Stimulated activated CD4-positive, alpha-beta T cell treated with anti-CD3 and anti-CD28 coated beads, Interleukin-4, amount 100 ng/mL, for 48 hours (primary cell): ENCODE data around the gene SEMA6A.

Experiments used
- DNase-seq, 2 donors: peaks; one replicate each; pipeline ENCODE4 v3.0.0-alpha.2; 2020; ENCODE audit warnings: low read depth in 2 of 2

SEMA6A gene

DNA sequence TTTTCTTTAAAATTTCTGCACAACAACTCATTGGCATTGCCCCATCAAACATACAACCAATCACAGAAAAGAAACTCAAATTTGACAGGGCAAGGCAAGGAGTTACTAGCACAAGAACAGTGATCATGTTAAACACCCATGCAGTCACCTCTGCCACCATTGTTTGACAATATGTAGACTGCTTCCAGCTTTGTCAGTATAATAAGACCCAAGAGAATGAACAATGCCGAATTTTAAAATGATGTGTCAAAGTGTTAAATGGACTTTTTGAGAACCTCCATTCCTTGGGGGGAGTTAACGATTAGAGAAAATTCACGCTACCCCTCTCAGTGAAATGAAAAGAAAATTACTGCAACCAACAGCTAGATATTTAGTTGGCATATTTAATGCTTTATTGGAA, 109.2 kb downstream of the SEMA6A start:
- no peak for DNase-seq

DNA sequence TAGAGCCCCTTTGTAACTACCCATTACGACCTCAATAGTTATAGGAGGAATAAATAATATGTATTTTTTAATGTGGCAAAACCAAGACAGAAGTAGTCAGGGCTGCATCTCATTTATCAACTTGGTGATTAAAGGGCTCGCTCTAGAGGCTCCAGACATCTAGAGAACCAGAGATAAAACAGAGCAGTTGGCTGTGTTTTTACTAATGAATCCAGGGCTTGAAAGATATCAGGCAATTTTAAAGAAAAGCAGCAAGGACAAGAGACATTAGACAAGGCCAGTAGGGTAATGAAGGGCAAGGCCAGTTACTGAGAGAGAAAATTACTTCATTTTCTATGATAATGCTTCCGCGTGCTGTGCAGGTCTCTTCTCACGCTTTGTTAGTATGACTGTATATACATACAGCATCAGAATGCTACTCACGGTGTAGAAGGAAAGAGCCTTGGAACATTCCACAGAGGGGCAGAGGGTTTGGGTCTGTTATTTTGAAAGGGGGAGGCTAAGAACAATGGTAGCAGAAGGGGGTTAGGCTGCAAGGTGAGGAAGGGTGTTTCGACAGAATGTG, 110.4 kb downstream of the SEMA6A start:
- DNase-seq, result no peak

- no peak for DNase-seq
Observed at GRCh38 chr5:116462500-116462899, 112.1 kb downstream of the SEMA6A start.

- DNase-seq, result no peak
Observed at GRCh38 chr5:116459301-116459700, 115.3 kb downstream of the SEMA6A start.

- no peak for DNase-seq
Observed at GRCh38 chr5:116457062-116457461, 117.6 kb downstream of the SEMA6A start.

DNA sequence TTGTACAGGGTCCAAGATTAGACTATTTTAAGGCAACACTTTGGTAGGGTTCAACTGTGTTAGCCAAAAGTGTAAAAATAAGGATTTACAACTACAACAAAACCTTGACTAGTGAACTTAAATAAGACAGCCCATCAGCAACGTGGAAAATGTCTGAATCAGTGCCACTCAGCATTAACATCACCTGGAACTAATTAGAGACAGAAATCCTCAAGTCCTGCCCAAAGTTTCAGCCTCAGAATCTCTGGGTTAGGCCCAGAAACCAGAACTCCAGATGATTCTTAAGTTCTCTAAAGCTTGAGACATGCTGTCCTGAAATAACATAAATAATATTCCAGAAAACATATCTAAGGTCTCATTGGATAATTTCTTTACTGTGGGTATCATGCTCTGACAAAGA, 118.6 kb downstream of the SEMA6A start:
- no peak for DNase-seq

GRCh38 chr5:116455061-116455460, 119.6 kb downstream of the SEMA6A start:
- DNase-seq, result no peak

GRCh38 chr5:116454417-116454927, 120.2 kb downstream of the SEMA6A start:
- no peak for DNase-seq

DNA sequence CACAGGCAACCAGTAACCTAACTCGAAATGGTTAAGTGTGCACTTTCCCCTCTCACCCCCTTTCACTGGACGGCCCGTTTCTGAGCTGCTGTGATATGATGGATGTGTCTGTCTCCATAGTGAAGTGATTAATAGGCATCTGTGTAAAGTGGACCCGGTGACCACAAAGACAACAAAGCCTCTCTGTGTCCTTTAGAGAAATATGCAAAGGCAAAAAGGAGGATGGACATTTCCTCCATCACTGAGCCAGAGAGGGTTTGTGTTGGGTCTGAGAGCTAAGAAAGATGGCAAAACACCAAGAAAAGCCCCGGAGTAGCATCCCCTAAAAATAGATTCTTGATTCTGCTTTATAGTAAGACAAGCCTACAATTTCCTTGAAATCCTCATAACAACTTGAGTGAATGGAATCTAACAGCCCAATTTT, 120.6 kb downstream of the SEMA6A start:
- DNase-seq, result no peak

- DNase-seq, result no peak
Observed at GRCh38 chr5:116452774-116453368, 121.8 kb downstream of the SEMA6A start.

GRCh38 chr5:116451905-116452450, 122.6 kb downstream of the SEMA6A start:
- DNase-seq, result no peak

- no peak for DNase-seq
Observed at GRCh38 chr5:116451066-116451465, 123.6 kb downstream of the SEMA6A start.

GRCh38 chr5:116449458-116449857, 125.2 kb downstream of the SEMA6A start:
- DNase-seq, result no peak

- no peak for DNase-seq
Observed at GRCh38 chr5:116448870-116449427, 125.7 kb downstream of the SEMA6A start.

DNA sequence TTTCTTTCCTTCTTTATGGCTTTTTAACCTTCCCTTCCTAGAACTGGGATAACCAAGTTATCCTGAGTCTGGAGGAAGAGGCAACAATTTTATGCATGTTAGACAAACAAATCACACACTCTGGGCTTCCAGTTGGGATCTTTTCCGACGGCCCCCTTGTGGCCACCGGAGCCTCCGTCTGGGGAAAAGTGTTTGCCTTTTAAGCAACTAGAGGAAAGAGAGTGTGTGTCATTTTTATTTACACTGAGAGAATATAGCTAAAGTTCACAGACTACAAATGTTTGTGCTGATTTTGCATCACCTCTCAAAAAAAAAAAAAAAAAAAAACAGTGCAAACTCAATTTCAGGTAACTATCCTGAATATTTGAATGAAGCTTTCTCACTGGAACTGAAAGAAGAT, 126.2 kb downstream of the SEMA6A start:
- DNase-seq, result no peak

GRCh38 chr5:116446356-116447005, 128.1 kb downstream of the SEMA6A start:
- no peak for DNase-seq

- DNase-seq, result no peak
Observed at GRCh38 chr5:116445311-116445710, 129.3 kb downstream of the SEMA6A start.

- DNase-seq, result no peak
Observed at GRCh38 chr5:116444373-116445295, 130.0 kb downstream of the SEMA6A start.

GRCh38 chr5:116442931-116443551, 131.6 kb downstream of the SEMA6A start:
- DNase-seq, result no peak

DNA sequence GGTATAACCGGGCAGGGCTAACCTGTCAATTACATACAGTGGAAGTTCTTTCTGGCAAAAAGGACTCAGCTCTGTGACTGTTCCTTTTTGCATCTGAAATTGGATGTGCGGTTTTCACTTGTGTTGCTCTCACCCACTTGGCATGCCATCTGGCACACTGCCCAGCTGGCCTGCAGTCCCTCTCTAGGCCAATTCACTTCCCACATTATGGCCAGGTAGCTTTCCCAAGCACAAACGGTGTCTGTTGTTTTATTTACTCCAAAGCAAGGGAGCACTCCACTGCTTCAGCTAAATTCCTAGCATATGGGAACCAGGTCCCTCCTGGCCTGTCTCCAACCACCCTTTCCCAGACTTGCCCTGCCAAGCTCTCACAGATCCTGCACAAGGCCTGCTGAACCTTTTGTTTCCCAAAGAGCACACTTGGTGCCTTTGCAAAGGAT, 132.5 kb downstream of the SEMA6A start:
- no peak for DNase-seq

DNA sequence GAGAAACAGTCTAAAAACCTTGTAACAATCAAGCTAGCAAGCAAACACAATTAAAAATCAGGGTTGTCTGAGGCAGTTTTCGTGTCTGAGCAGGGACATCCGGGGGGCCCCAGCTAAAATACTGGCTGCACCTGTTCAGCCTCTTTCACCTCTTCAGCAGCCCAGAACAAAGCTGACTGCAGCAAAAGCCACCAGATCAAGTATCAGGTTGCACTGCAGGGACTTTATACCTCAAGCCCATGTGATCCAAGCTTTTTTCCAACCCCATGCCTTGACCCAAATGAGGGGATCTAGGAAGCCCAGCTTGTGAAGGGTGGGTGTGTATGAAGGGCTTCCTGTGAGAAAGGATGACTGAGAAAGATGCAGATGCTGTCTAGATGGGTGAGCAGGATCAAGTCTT, 133.4 kb downstream of the SEMA6A start:
- DNase-seq, result no peak
